ENCODE results near the gene AQP11.

The AQP11 gene

DNA sequence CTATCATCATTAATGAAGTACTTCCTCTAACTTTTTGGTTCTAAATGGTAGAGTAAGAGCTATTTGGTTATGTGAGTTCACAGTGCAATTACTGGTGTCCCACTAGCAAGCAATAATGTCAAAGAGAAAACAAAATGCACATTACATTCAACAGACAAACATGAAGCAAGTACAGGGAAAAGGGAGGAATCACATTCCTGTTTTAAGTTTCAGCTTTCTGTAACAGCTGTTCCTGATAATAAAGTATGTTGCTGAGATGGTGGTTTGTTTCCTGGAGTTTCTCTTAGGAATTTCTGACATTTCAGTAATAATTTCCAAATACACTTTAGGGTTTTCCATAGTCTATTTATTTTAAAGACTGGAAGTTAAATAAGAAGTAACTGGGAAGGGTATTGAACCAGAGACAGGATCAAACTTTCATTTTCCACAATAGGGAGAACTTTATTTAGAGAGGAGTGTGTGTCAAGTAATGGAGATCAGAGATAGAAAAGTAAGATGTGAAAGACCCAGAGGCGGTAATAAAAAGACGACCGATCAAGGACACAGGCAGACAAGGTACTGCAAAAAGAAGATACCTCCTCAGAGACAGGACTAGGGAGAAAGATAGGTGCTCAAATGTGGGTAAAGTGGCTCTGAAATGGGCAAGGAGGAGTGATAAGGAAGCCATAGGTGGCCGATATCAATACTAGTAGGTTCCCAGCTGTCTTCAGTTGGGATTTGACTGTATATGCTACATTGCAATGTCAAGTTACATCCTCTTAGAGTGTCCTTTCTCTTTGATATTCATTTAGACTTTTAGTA lies 68.7 kb downstream of the AQP11 start:
- DNase-seq (ENCODE audit: low spot score), result no peak
